ENCODE measurements around the gene HTR3D. TPM values are rescaled to one million over a fixed set of nuclear protein-coding genes. Genes with fewer than 3 reads are reported as not detected.
"Not testable (repeated sequence)": the region's sequence is repeated elsewhere in the genome, so short reads cannot be mapped to it uniquely, and the experiment has no call there.

Gene HTR3D
- total RNA-seq, 2 experiments from 2014 or later, result not detected

GRCh38 chr3:184017672-184018423, 13.7 kb upstream of the HTR3D start, which contains the start of gene ABCC5:
Gene ABCC5, minus strand, starts transcription at chr3:184017884. Its CDS starts 3,492 bp downstream, at chr3:184014392.
- intact Hi-C loops (cut with DNase I, micrococcal nuclease), result loop anchor here (1.0 to 5.0 kb wide), 10 partner anchors 113 to 1226 kb away; partner anchors contain the start of genes ABCF3 (in 1 of the 2), AP2M1 (in 1 of the 2), ATP11B (in 1 of the 2) and EEF1AKMT4 (in 1 of the 2)
- ChIA-PET POLR2A (interaction anchor here (0.5 kb wide), 1 partner anchor 328 kb away, joined by 3 read pairs; no protein-coding TSS in a partner anchor), CTCF (interaction anchor here (0.6 to 1.4 kb wide), 13 partner anchors 12 to 353 kb away, joined by 3 to 8 read pairs (median 4); no protein-coding TSS in a partner anchor)
- peaks cover 9% of the 10 kb centered on the region for H3K27me3 Mint-ChIP-seq
- no peaks in the 10 kb centered on the region for H3K9me3 Mint-ChIP-seq (ENCODE audit: low read depth)
- peak within 1 kb of the TSS; percentile 85 for H3K27ac Mint-ChIP-seq
- peaks cover 3% of the 10 kb centered on the region for H3K36me3 Mint-ChIP-seq (ENCODE audit: low read depth)
- peak within 1 kb of the TSS; percentile 98 for H3K4me3 Mint-ChIP-seq
- H3K4me1 Mint-ChIP-seq, result peaks cover 17% of the 10 kb centered on the region
- ATAC-seq (peak; percentile 96), DNase-seq (peak; percentile 91)

- ChIA-PET POLR2A (no interaction called here), CTCF (interaction anchor here (0.6 to 1.4 kb wide), 10 partner anchors 12 to 353 kb away, joined by 3 to 8 read pairs (median 4); no protein-coding TSS in a partner anchor)
- intact Hi-C loops (cut with DNase I, micrococcal nuclease), result loop anchor here in 1 of 2 experiments (1.0 to 5.0 kb wide), 3 partner anchors 168 to 1226 kb away; partner anchors contain the start of genes ABCF3, ATP11B and KLHL6
- ATAC-seq (no peak), DNase-seq (no peak)
- Mint-ChIP-seq H3K27ac (peak overlapping the region; percentile 85), H3K36me3 (ENCODE audit: low read depth) (peaks cover 2% of the 10 kb centered on the region), H3K9me3 (ENCODE audit: low read depth) (no peaks in the 10 kb centered on the region), H3K4me1 (peaks cover 17% of the 10 kb centered on the region), H3K4me3 (peak overlapping the region; percentile 98), H3K27me3 (peaks cover 11% of the 10 kb centered on the region)
Observed at GRCh38 chr3:184018424-184018973, 13.0 kb upstream of the HTR3D start.

- ChIA-PET CTCF (interaction anchor here (1.2 kb wide), 2 partner anchors 8 to 12 kb away, joined by 3 to 5 read pairs; no protein-coding TSS in a partner anchor), POLR2A (no interaction called here)
- H3K27ac Mint-ChIP-seq, result no peak overlapping the region
- peaks cover 2% of the 10 kb centered on the region for H3K4me1 Mint-ChIP-seq
- ATAC-seq (no peak), DNase-seq (no peak)
- no peaks in the 10 kb centered on the region for H3K36me3 Mint-ChIP-seq (ENCODE audit: low read depth)
- H3K27me3 Mint-ChIP-seq, result peaks cover 18% of the 10 kb centered on the region
- H3K4me3 Mint-ChIP-seq, result no peak overlapping the region
- no peaks in the 10 kb centered on the region for H3K9me3 Mint-ChIP-seq (ENCODE audit: low read depth)
- intact Hi-C loops (cut with DNase I, micrococcal nuclease), result no loop called here
Observed at GRCh38 chr3:184022323-184022722, 9.2 kb upstream of the HTR3D start.

- H3K4me1 Mint-ChIP-seq; intact Hi-C loops (cut with DNase I, micrococcal nuclease); POLR2A ChIA-PET; DNase-seq; H3K4me3 Mint-ChIP-seq; H3K9me3 Mint-ChIP-seq (ENCODE audit: low read depth); ATAC-seq; H3K27ac Mint-ChIP-seq; H3K36me3 Mint-ChIP-seq (ENCODE audit: low read depth): not testable (repeated sequence)
- CTCF ChIA-PET, result interaction anchor here (0.8 kb wide), 1 partner anchor 70 kb away, joined by 3 read pairs; no protein-coding TSS in a partner anchor
- H3K27me3 Mint-ChIP-seq, result peaks cover 16% of the 10 kb centered on the region
Observed at GRCh38 chr3:184025256-184025655, 6.3 kb upstream of the HTR3D start.

GRCh38 chr3:184028275-184028890, 3.2 kb upstream of the HTR3D start:
- H3K4me1 Mint-ChIP-seq; H3K9me3 Mint-ChIP-seq (ENCODE audit: low read depth); H3K27ac Mint-ChIP-seq; CTCF ChIA-PET; POLR2A ChIA-PET; intact Hi-C loops (cut with DNase I, micrococcal nuclease); H3K36me3 Mint-ChIP-seq (ENCODE audit: low read depth); H3K27me3 Mint-ChIP-seq; ATAC-seq; DNase-seq; H3K4me3 Mint-ChIP-seq: not testable (repeated sequence)

GRCh38 chr3:184029443-184029842, 2.1 kb upstream of the HTR3D start:
- Mint-ChIP-seq H3K4me1 (no peaks in the 10 kb centered on the region), H3K9me3 (ENCODE audit: low read depth) (no peaks in the 10 kb centered on the region), H3K27me3 (peaks cover 10% of the 10 kb centered on the region), H3K27ac (no peak overlapping the region), H3K4me3 (no peak overlapping the region), H3K36me3 (ENCODE audit: low read depth) (no peaks in the 10 kb centered on the region)
- DNase-seq, result no peak
- ChIA-PET CTCF (interaction anchor here (0.7 kb wide), 1 partner anchor 118 kb away, joined by 3 read pairs; no protein-coding TSS in a partner anchor), POLR2A (no interaction called here)
- intact Hi-C loops (cut with DNase I, micrococcal nuclease), result no loop called here
- no peak for ATAC-seq

- CTCF ChIA-PET, result no interaction called here
- DNase-seq (no peak), ATAC-seq (no peak)
- intact Hi-C loops (cut with DNase I, micrococcal nuclease), result no loop called here
- Mint-ChIP-seq H3K4me1 (no peaks in the 10 kb centered on the region), H3K27ac (no peak overlapping the region), H3K27me3 (peaks cover 7% of the 10 kb centered on the region), H3K36me3 (ENCODE audit: low read depth) (no peaks in the 10 kb centered on the region), H3K4me3 (no peak overlapping the region), H3K9me3 (ENCODE audit: low read depth) (no peaks in the 10 kb centered on the region)
- POLR2A ChIA-PET, result no interaction called here
Observed at GRCh38 chr3:184030536-184030935, 1.0 kb upstream of the HTR3D start.

- H3K27me3 Mint-ChIP-seq, result peaks cover 3% of the 10 kb centered on the region
- ChIA-PET CTCF (no interaction called here), POLR2A (no interaction called here)
- no peak for DNase-seq
- H3K4me3 Mint-ChIP-seq, result no peak overlapping the region
- H3K36me3 Mint-ChIP-seq (ENCODE audit: low read depth), result no peaks in the 10 kb centered on the region
- H3K9me3 Mint-ChIP-seq (ENCODE audit: low read depth), result no peaks in the 10 kb centered on the region
- no peaks in the 10 kb centered on the region for H3K4me1 Mint-ChIP-seq
- intact Hi-C loops (cut with DNase I, micrococcal nuclease), result no loop called here
- H3K27ac Mint-ChIP-seq, result no peak overlapping the region
- ATAC-seq, result no peak
Observed at GRCh38 chr3:184037816-184038215, 6.3 kb downstream of the HTR3D start.

GRCh38 chr3:184038307-184038706, 6.8 kb downstream of the HTR3D start:
- DNase-seq, ATAC-seq: not testable (repeated sequence)

GRCh38 chr3:184039414-184039813, 7.9 kb downstream of the HTR3D start:
- Mint-ChIP-seq H3K4me3 (no peak overlapping the region), H3K27me3 (no peaks in the 10 kb centered on the region), H3K27ac (no peak overlapping the region), H3K4me1 (no peaks in the 10 kb centered on the region), H3K36me3 (ENCODE audit: low read depth) (no peaks in the 10 kb centered on the region), H3K9me3 (ENCODE audit: low read depth) (no peaks in the 10 kb centered on the region)
- intact Hi-C loops (cut with DNase I, micrococcal nuclease), result no loop called here
- ChIA-PET POLR2A (no interaction called here), CTCF (no interaction called here)
- no peak for ATAC-seq
- no peak for DNase-seq

More at GRCh38 chr3:184038307-184038706, 6.8 kb downstream of the HTR3D start:
- H3K4me1 Mint-ChIP-seq; H3K9me3 Mint-ChIP-seq (ENCODE audit: low read depth); intact Hi-C loops (cut with DNase I, micrococcal nuclease); H3K4me3 Mint-ChIP-seq; H3K27ac Mint-ChIP-seq; H3K36me3 Mint-ChIP-seq (ENCODE audit: low read depth); CTCF ChIA-PET; POLR2A ChIA-PET; H3K27me3 Mint-ChIP-seq: not testable (repeated sequence)

- POLR2A ChIA-PET, result no interaction called here
- H3K27ac Mint-ChIP-seq, result no peak overlapping the region
- no peak overlapping the region for H3K4me3 Mint-ChIP-seq
- H3K27me3 Mint-ChIP-seq, result no peaks in the 10 kb centered on the region
- no peaks in the 10 kb centered on the region for H3K36me3 Mint-ChIP-seq (ENCODE audit: low read depth)
- H3K9me3 Mint-ChIP-seq (ENCODE audit: low read depth), result no peaks in the 10 kb centered on the region
- intact Hi-C loops (cut with DNase I, micrococcal nuclease), result no loop called here
- DNase-seq (no peak), ATAC-seq (no peak)
- CTCF ChIA-PET, result no interaction called here
- no peaks in the 10 kb centered on the region for H3K4me1 Mint-ChIP-seq
Observed at GRCh38 chr3:184040010-184040409, 8.5 kb downstream of the HTR3D start.
